HEK293T (cell line): Measurements from ENCODE around the gene LRP11.

Experiments used
- ARNT ChIP-seq: fragments of 450-650 bp; IDR thresholded peaks from 2 replicates; pipeline ENCODE4 v1.6.1; 2017; ENCODE audit warnings: mild to moderate bottlenecking
- CTBP1 ChIP-seq: fragments of 450-650 bp; IDR thresholded peaks from 2 replicates; pipeline ENCODE4 v1.6.1; 2016; ENCODE audit warnings: borderline replicate concordance
- ELF4 ChIP-seq: fragments of 450-650 bp; IDR thresholded peaks from 2 replicates; pipeline ENCODE4 v1.6.1; 2017; ENCODE audit warnings: antibody characterized with exemption
- FOXA1 ChIP-seq: fragments of 450-650 bp; IDR thresholded peaks from 2 replicates; pipeline ENCODE4 v1.6.1; 2016; ENCODE audit warnings: mild to moderate bottlenecking
- FOXK2 ChIP-seq: fragments of 450-650 bp; IDR thresholded peaks from 2 replicates; pipeline ENCODE4 v1.6.1; 2016; ENCODE audit warnings: mild to moderate bottlenecking
- FOXM1 ChIP-seq: fragments of 450-650 bp; IDR thresholded peaks from 2 replicates; pipeline ENCODE4 v1.6.1; 2017; ENCODE audit warnings: mild to moderate bottlenecking, borderline replicate concordance
- HDGF ChIP-seq: fragments of 450-650 bp; IDR thresholded peaks from 2 replicates; pipeline ENCODE4 v1.6.1; 2017; ENCODE audit warnings: antibody characterized with exemption, borderline replicate concordance
- LEF1 ChIP-seq: fragments of 450-650 bp; IDR thresholded peaks from 2 replicates; pipeline ENCODE4 v1.6.1; 2017; ENCODE audit warnings: mild to moderate bottlenecking, borderline replicate concordance
- SP1 ChIP-seq: fragments of 450-650 bp; IDR thresholded peaks from 2 replicates; pipeline ENCODE4 v1.6.1; 2017
- SUZ12 ChIP-seq: fragments of 450-650 bp; IDR thresholded peaks from 2 replicates; pipeline ENCODE4 v1.6.1; 2016; ENCODE audit warnings: mild to moderate bottlenecking
- TARDBP ChIP-seq: fragments of 450-650 bp; IDR thresholded peaks from 2 replicates; pipeline ENCODE4 v1.6.1; 2016

GRCh38 chr6:149821492-149821891 is 42.7 kb downstream of the LRP11 start:
- no peak for TF ChIP-seq ELF4
- TF ChIP-seq FOXK2, result no peak
- TF ChIP-seq TARDBP, result no peak
- TF ChIP-seq SUZ12, result no peak
- no peak for TF ChIP-seq CTBP1
- TF ChIP-seq FOXM1, result no peak
- no peak for TF ChIP-seq SP1
- TF ChIP-seq LEF1, result no peak
- TF ChIP-seq HDGF, result no peak
- TF ChIP-seq ARNT, result no peak
- TF ChIP-seq FOXA1, result no peak
